GM12891 (cell line): ENCODE measurements around the gene LAPTM5.

Source experiments
- PAX5 ChIP-seq: IDR thresholded peaks from 2 replicates; pipeline ENCODE4 v1.6.1; 2011; ENCODE audit warnings: low read length, moderate library complexity, mild to moderate bottlenecking; ENCODE audit not compliant: insufficient read depth, severe bottlenecking
- POLR2A ChIP-seq: IDR thresholded peaks from 2 replicates; pipeline ENCODE4 v1.6.1; 2011; ENCODE audit warnings: low read depth, low read length, control low read depth
- POLR2AphosphoS5 ChIP-seq: IDR thresholded peaks from 2 replicates; pipeline ENCODE4 v1.6.1; 2011; ENCODE audit warnings: low read depth, low read length, control low read depth
- TAF1 ChIP-seq: IDR thresholded peaks from 2 replicates; pipeline ENCODE4 v1.6.1; 2011; ENCODE audit warnings: low read depth, low read length, control low read depth

DNA sequence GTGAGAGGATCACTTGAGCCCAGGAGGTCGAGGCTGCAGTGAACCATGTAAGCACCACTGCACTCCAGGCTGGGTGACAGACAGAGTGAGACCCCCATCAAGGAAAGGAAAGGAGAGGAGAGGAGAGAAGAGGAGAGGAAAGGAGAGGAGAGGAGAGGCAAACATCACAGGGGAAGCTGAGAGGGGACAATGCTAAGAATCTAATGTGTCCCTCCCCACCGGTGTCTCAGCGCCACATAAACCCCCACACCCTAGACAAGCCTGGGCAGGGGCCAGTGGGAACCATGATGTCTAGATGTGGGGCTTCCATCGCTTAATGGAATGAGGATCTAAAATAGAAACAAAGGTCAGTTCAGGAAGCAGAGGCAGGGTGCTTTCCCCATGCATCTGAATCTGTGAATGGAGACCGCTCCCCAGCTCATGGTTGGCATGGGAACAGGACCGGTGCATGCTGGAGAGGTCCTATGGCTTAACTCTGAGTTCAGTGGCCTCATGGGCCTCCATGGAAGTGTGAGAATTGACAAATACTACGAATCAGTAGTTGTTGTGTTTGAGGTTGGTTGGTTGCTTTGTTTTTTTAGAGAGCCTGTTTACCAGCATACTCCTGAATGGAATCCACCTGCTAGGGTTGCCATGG, 16.3 kb upstream of the LAPTM5 start:
- TF ChIP-seq POLR2A, result no peak
- no peak for TF ChIP-seq POLR2AphosphoS5
- no peak for TF ChIP-seq TAF1
- no peak for TF ChIP-seq PAX5
